Right ventricle myocardium inferior (tissue), 1 donor: ENCODE data around the gene GPR89A. TPM values are rescaled to one million over a fixed set of nuclear protein-coding genes. Genes with fewer than 3 reads are reported as not detected.
A peak's percentile ranks its signal among the peaks of the same experiment; 100 is the strongest.
"Not testable (repeated sequence)": the region's sequence is repeated elsewhere in the genome, so short reads cannot be mapped to it uniquely, and the experiment has no call there.

Experiments used
- ATAC-seq: fragments of 200-7000 bp; cut with Tn5 transposase; one replicate; pipeline ENCODE4 v1.9.1; 2020; ENCODE audit warnings: mild to moderate bottlenecking, moderate library complexity
- DNase-seq: peaks from one replicate; pipeline ENCODE4 v3.0.0; 2021; ENCODE audit errors: missing footprints
- intact Hi-C: fragments of 100-400 bp; cut with DNase I; formaldehyde crosslinking; loops from one replicate; pipeline ENCODE4 v1.11.0; 2022
- long read RNA-seq: library from polyadenylated mRNA; unstranded; transcript quantifications from one replicate; pipeline ENCODE4 v2.0.0, GENCODE V29; 2021
- total RNA-seq: library from RNA; stranded (reverse); fragmentation: NEBNext Ultra II Directional; extraction: Animal tissue kit (Norgen Biotek cat#: 25700); gene quantifications from one replicate; pipeline ENCODE4 v1.2.1, GENCODE V29; 2021
- donor health status: DM: no; HTN: yes; CAD: no; lungs with severe emphysema.

GPR89A gene
- total RNA-seq = 8.6 TPM
- long read RNA-seq, partial matches to known transcripts = 0 of 6 reads
- long read RNA-seq, other reads (novel, unspliced or antisense) = 2 of 6 reads

DNA sequence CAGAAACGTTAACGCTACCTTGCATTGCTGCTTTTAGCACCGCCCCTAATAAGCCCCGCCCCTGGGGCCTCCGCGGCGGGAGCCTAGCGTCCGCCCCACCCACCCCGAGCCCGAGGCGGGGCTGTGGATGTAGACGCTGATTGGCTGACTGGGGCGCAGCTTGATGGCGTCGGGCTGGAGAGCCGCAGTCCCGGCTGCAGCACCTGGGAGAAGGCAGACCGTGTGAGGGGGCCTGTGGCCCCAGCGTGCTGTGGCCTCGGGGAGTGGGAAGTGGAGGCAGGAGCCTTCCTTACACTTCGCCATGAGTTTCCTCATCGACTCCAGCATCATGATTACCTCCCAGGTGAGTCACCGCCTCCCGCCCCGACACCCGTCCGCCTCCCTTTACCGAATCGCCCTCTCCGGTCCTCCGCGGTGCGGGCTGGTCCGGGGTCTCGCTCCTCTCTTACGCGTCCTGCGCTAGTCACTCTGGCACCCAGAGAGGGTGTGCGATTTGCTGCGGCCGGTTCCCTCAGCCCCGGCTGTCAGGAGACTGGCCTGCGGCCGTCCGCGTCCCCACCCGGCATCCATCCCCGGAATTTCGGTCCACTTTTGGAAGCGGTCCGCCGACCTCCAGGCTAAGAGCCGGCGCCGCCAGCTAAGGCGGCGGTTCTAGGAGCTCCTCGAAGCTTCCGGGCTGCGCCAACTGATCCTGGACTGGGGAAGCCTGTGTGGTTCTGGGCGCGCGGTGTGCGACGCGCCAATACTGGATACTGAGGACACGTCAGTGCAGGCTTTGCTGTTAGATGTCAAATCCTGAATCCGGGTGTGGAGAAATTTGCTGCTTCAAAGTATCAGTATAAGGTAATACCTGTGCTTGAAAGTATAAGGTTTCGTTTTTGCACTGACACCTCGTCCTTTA, at the start of gene GPR89A:
TSS of gene GPR89A (plus strand) at position 156 of the 901 bp plus-strand sequence. CDS start at position 302, 146 bp downstream.
- DNase-seq (peak; percentile 98), ATAC-seq (peak; percentile 100)
- intact Hi-C loops = not testable (repeated sequence)

DNA sequence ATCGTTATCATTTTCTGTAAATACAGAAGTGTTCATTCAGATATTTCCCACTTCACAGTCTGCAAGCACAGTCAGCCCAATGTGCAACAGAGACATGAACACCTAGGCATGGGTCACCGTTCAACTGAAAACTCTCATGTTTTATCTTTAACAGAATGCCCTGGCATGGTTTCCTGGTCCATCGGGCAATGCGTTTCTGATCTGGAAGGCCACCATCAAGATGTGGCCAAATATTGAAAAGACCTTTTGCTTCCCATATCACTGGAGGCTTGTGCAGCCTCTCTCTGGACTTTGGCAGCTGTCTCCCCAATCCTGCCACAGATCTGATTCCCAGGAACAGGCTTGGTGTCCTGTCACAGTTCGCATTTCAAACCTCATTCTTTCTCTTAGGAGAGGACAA, 21.0 kb upstream of the GPR89A start:
- ATAC-seq, intact Hi-C loops, DNase-seq: not testable (repeated sequence)

DNA sequence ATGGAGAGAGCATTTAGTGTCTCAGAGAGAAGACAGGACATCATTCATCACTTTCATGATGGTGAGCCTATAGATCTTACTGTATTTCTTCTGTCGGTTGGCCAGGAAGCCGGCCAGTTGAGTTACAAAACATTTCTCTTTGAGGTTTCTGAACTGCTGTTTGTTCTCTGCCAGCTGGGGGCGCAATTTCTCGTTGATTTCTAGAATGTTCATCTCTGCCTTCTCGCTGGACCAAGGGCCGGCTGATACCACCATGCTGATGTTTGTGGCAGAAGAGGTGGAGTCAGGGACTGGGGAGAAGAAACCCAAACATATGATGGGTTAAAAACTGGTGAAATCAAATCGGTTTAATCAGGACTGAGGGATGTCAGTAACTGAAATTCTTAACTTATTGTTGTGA, 17.0 kb upstream of the GPR89A start:
- ATAC-seq, intact Hi-C loops, DNase-seq: not testable (repeated sequence)

DNA sequence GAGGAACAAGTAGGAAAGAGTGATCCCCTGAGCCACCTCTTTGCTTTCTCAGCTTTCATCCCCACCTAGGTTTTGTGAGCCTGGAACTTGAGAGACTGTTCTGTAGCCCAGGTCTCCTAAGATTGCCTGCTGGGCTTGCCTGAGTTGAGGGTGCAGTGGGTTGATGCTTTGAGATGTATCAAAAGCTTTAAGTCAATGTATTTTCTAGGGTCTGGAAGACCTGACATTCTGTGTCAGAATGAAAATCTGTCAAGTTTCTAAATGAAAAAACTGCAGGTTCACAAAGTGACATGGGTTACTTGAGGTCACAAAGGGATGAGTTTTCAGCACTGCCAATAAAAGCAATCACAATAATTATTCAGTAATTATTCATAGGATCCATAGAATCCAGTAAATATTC, 15.4 kb upstream of the GPR89A start:
- DNase-seq, intact Hi-C loops, ATAC-seq: not testable (repeated sequence)

DNA sequence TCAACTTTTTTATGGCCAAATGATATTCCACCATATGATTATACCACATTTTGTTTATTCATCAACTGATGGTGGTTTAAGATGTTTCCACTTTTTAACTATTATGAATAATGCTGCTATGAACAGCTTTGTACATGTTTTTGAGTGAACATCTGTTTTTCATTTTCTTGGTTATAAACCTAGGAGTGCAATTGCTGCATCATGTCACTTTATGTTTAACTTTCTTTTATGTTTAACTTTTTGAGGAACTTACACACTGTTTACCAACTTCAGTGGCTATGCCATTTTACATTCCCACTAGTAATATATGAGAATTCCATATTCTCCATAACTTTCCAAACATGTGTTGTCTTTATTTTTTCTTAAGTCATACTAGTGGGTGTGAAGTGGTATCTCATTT, 12.4 kb upstream of the GPR89A start:
- intact Hi-C loops, ATAC-seq, DNase-seq: not testable (repeated sequence)

DNA sequence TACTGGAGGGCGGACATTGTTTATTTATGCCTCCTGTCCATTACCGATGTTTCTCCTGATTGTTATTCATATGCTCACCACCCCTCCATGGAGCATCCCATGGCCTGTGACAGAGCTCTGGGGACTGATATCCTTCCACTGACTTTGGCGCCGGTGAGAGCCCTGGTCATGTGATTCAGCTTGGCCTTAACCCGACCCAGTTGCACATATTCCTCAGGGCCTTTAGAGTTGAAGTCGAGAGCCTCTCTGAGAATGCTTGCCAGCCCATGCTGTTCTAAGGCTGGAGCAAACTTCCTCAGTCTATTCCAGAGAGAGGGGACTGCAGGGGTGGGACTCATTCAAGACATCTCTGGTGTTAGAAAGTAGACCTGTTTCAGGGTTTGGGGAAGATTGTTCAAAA, 11.6 kb upstream of the GPR89A start:
- ATAC-seq, DNase-seq, intact Hi-C loops: not testable (repeated sequence)

DNA sequence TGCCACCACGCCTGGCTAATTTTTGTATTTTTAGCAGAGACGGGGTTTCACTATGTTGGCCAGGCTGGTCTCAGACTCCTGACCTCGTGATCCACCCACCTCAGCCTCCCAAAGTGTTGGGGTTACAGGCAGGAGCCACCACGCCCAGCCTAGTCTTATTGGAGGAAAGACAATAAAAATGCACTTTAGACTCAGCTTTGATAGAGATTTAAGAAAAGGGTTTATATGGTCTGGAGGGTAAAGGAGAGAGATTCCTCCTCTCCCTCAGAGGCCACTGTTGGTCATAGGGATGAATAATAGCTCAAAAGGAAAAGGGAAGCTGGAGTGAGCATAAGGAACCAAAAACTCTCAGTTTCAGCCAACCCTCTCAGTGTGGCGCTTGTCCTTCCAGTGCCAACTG, 8.4 kb upstream of the GPR89A start:
- DNase-seq, ATAC-seq, intact Hi-C loops: not testable (repeated sequence)

DNA sequence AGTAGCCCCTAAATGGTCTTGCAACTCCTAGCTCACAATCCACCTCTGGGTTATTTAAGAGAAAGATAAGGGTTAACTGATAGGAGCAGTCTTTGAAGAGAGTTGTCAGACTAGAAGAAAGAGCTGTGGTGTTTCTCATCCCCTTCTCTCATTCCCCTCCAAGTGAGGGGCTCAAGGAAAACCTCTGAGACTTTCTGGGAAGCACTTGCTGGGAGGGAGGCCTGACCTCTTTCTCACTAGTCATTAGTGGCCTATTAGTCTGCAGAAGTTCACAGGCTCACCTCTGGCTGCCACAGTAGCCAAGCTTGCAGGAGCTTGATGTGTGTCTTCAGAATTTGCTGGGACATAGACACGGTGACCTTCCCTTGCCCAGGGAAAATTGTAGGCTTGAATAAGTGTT, 6.2 kb upstream of the GPR89A start:
- DNase-seq (no peak), ATAC-seq (no peak)
- intact Hi-C loops = no loop called here

DNA sequence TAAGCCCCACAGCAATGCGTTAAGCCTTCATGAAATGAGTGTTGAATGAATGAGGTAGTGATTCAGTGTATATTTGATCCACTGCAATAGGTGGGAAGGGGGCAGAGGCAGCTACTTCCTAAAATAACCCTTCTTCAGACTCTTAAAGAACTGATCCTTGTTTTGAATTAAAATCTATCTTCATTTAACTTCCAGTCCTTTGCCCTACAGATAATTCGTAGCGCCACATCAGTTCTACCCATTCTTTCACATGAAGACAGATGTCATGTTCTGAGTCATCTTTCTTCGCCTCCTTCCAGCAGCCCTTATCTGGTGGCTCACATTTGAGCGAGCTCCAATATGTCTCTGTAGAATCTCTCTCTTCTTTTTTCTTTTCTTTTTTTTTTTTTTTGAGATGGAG, 948 bp upstream of the GPR89A start:
- ATAC-seq, intact Hi-C loops, DNase-seq: not testable (repeated sequence)

DNA sequence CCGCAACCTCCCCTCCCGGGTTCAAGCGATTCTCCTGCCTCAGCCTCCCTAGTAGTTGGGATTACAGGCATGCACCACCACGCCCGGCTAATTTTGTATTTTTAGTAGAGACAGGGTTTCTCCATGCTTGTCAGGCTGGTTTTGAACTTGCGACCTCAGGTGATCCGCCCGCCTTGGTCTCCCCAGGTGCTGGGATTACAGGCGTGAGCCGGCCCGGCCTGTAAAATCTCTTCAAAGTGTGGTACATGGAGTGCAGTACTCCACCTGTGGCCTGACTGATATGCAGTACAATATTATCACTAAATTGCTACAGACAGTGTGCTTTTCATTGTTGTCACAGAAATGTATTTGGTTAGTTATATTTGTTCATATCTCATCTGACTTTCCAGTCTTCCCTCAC, 499 bp upstream of the GPR89A start:
- intact Hi-C loops, ATAC-seq, DNase-seq: not testable (repeated sequence)

DNA sequence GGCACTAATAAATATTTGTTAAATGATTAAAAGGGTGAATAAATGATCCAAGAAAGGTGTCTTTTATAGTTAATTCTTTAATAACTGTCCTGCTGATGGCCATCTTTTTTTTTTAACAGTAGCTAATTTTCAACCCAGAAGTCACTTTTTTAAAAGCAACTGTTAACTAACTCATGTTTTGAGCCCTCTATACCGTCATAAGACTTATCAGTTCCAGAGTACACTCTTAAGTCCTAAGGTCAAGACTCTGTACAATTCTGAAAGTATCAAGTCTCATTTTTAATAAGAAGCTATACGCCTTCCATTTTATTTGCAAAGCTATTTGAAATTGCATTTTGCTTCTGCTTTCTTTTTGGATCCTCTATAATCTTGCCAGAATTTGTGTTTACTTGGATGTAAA, 3.0 kb downstream of the GPR89A start:
- ATAC-seq, intact Hi-C loops, DNase-seq: not testable (repeated sequence)

DNA sequence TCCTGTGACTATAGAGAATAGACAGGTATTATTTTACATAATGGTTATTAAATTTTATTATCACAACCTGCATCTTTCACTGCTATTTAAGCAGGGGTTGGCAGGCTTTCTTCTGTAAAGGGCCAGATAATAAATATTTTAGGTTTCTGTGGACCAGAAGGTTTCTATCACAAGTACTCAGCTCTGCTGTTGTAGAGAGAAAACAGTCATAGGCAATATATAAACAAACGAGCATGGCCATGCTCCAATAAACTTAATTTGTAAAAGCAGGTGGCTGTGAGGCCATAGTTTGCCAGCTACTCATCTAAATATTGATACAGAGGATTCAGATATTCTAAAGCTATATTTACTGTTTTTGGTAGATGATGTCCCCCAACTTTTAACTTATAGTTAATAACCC, 12.3 kb downstream of the GPR89A start:
- DNase-seq, ATAC-seq, intact Hi-C loops: not testable (repeated sequence)

DNA sequence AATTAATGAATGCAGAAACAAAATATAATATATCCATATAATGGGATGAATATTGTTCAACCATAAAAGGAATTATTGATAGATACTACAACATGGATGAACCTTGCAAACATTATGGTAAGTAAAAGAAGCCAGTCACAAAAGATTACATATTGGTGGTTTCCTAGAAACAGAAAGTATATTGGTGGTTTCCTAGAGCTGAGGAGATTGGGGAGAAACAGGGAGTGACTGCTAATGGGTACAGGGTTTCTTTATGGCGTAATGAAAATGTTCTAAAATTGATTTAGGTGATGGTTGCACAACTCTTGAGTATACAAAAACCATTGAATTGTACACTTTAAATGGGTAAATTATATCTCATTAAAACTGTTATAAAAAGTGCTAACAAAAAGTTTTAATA, 14.4 kb downstream of the GPR89A start:
- DNase-seq, intact Hi-C loops, ATAC-seq: not testable (repeated sequence)

DNA sequence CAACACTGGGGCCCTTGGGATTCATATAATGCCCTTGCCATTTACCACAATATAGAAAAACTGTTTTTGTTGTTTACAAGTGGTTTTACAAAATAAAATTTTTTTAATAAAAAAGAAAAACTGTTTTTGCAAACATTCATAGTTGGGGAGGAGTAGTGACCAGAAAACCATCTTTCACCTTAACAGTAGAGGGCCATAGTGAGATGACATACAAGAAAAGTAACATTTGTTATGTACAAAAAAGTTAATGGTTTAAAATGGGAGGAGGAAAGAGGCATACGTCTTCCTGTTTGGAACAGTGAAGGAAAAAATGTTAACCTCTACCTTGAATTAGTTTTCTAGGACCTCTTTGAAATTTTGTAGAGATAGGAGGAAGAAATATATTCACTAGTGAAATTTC, 28.4 kb downstream of the GPR89A start:
- DNase-seq, intact Hi-C loops, ATAC-seq: not testable (repeated sequence)

DNA sequence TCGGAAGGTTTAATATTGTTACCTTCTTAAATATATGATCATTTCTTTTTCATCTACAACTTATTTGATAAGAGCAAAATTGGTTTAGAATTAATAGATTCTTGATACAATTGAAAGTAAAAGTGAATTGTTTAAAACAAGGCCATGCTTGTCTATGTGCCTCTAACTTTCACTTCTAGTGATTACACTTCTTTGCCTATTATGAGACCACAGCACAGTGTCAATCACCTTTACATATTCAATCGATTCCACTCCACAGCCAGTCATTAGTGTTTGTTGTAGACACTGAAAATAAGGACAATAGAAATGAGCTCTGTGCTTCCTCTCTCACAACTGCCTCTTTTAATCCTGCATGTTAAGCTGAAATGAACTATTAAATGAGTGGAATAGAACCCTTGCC, 34.1 kb downstream of the GPR89A start:
- intact Hi-C loops = not testable (repeated sequence)

DNA sequence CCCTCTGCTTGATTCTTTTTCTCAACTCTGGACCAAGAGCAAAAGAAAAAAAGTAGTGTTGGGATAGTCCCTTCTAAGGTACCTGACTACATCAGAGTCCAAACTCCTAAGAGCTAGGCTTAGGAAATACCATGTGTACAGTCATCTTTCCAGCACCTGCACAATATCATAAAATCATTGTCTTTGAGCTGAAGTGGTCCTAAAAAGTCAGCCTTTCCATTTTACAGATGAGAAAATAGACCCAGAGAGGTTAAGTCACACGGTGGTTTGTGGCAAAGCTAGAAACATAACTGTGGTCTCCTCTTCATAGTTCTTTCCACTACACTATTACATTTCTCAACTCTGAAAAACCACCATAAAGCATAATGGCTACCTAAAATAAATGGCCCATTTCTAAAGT, 36.2 kb downstream of the GPR89A start:
- ATAC-seq, DNase-seq, intact Hi-C loops: not testable (repeated sequence)

More for the DNA sequence above, 34.1 kb downstream of the GPR89A start:
- not testable (repeated sequence) for DNase-seq, ATAC-seq

DNA sequence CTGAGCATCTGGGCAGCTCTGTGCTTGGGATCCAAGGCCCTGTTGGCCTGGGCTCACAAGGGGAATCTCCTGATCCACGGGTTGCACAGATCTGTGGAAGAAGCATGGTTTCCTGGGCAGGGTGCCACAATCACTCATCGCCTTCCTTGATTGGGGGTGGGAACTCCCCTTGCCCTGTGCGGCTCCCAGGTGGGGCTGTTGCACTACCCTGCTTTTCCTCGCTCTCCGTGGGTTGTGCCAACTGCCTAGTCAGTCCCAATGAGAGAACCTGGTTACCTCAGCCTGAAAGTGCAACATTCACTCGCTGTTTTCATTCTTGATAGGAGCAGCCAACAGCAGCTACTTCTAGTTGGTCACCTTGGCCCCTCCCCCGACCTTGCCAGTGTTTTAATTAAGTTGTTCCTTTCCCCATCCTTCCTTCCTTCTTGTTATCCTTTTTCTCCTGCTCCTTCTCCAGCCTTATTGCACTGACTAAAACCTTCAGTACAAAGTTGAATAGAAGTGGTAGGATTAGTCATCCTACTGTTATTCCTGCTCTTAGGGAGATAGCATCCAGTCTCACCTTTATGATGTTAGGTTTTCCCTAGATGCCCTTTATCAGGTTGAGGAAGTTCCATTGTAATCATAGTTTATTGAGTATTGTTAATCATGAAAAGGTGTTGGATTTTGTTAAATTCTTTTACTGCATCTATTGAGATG, 48.6 kb downstream of the GPR89A start:
- ATAC-seq (peak; percentile 89), DNase-seq (peak; percentile 51)
- intact Hi-C loops = not testable (repeated sequence)

DNA sequence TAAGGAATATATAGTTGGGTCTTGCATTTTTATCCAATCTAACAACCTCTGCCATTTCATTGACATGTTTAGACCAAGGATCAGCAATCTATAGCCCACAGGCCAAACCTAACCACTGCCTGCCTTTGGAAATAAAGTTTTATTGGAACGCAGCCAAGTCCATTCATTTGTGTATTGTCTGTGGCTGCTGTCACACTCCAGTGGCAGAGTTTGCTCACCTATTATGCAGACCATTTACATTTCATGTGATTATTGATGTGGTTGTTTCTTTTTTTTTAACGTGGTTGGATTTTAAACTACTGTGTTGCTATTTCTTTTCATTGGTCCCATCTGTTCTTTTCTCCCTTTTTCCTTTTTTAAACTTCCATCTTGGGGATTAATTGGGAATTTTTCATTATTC, 54.7 kb downstream of the GPR89A start:
- ATAC-seq, DNase-seq, intact Hi-C loops: not testable (repeated sequence)

DNA sequence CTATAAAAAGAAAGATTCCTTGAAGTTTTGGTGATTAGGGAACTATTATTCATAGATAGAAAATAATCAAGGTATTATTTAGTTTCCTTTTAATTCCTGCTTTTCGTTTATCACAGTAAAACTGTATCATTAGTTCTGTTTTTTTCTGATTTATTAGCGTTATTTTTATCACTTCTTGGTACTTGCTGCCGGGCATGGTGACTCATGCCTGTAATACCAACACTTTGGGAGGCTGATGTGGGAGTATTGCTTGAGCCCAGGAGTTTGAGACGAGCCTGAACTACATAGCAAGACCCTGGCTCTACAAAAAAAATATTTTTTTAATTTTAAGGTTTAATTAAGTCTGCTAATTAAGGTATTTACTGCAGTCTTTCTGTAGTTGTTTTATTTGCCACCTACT, 57.2 kb downstream of the GPR89A start:
- DNase-seq, ATAC-seq, intact Hi-C loops: not testable (repeated sequence)
